HG02943 (cell line): ENCODE results near the gene IL2RA.
A peak's percentile ranks its signal among the peaks of the same experiment; 100 is the strongest.
"Not testable (repeated sequence)": the region's sequence is repeated elsewhere in the genome, so short reads cannot be mapped to it uniquely, and the experiment has no call there.

Source experiments
- ATAC-seq: cut with Tn5 transposase; IDR thresholded peaks from one replicate; pipeline ENCODE4 v1.9.1; 2021; ENCODE audit warnings: mild to moderate bottlenecking, low read depth, moderate library complexity; ENCODE audit not compliant: unreplicated experiment

IL2RA gene

DNA sequence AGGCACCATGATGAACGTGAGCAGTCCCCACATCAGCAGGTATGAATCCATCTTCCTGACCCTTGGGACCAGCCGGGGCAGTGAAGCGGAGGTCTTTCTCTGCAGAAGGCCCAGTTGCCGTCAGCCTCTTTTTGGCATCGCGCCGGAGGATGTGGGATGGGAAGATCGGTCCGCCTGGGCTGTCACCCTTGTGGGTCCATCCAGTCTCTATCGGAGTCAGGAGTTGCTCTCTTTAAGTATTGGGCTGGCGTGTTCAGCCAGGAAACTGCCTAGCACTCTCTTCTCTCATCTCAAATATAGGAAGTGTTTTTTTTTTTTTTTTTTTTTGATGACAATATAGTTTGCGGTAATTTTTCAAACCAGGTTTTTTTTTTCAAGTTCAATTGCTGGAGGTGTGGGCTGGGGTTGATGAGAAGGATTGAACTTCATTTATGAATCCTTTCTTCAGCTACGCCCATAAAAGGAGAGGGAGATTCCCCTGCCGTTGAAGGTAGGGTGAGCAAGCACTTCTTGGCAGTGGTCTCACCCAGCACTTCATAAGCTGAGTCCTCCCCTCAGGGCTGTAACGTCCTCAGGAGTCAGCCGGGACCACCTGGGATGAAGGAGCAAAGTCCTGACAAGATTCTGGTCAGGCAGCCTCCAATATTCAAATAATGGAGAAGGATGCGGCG lies at the start of gene IL2RA:
IL2RA (minus strand) TSS at position 267 of the 671 bp plus-strand sequence; CDS start at position 51, 216 bp downstream.
- ATAC-seq = no peak

DNA sequence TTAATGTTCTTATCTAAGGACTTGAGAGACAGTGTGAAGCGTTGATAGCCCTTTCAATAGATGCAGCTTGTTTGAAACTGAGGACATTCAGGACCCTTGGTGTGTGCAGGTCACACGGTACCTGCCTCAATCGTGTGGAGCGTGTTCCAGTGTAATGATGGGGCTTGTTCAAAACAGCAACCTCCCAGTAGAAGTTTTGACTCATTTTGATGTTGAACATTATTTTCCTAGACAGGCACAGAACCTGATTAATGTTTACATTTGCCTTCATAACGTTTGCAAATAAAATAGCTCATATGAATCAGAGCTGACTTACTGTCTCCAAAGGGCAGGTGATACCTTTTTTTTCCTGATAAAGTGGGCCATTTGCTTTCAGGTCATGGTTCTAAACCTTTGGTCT lies 48.0 kb upstream of the IL2RA start:
- ATAC-seq = no peak

DNA sequence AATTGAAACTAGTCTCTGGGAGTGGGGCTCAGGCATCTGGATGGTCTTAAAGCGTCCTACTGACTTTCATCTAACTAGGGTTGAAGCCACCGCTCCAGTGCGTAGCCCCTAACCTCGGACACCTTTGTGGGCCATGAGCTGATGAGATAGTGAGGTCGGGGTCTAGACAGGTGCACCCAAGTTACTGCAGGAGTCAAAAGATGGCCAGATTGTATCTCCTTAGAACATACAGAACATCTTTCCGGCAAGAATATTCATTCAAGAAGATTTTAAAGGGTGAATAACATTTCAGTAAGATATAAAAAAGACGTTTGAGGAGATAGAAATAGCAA lies 47.2 kb upstream of the IL2RA start:
- no peak for ATAC-seq

DNA sequence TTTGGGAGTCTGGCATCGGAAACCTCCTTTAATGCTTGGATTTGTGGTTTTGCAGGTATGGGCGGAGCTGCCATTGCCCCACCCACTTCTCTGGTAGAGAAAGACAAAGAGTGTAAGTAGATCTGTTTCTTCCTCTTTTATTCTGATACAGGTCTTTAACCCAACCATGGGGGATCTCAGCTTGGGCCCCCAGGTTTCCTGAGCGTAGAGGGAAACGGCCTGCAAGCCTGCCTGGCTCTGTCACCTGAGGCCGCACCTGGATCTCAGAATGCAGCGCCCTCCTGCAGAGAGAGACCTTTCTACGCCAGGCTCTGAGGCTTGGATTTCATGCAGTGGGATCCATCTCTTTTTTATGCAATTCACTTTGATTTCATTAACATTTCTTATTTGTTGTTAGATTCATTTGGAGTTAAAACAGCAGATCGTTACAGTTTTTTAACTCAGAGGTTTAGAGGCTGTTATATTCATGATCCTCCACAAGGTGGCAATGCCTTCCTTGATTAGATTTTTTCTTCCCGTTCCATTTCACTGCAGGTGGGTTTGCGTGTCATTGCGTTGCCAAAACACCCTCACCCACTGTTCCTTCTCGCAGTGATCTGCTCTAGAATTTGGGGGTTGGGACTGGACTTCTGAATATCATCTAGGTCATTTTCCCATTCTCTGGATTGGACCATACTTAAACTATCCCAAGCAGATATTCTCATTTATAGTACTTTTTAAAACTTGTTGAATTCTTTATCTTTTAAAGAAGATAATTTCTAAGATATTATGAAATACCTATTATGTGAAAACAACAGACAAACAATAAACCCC lies 46.7 kb upstream of the IL2RA start:
- no peak for ATAC-seq

DNA sequence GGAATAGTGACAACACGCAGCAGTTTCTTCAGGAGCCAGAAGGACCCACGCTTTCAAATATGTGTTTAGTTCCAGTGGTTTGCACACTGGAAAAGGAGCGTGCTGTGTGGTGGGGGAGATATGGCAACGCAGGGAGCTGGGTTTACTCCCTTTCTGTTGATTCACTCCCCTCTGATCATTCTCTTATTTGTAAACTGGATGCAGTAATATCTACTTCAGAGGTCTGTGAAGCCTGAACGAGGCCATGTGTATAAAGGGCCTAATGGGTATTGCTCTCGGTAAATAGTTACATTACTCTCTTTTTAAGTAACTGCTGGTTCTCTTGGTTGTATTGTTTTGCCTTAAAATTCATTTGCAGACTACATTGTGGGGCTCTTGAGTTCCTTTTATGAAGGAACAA lies 45.9 kb upstream of the IL2RA start:
- ATAC-seq = no peak

DNA sequence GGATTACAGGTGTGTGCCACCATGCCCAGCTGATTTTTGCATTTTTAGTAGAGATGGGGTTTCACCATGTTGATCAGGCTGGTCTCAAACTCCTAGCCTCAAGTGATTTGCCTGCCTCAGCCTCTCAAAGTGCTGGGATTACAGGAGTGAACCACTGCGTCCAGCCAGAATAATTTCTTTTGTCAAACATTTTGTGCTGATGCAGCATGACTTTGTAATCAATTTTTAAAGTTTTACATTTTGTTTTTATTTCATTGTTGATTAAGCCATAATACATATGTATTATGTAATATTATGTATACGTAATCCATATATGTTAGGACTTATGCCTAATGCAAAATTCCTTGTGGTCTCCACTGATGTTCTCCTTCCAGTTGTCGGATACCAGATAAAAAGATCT lies 45.4 kb upstream of the IL2RA start:
- not testable (repeated sequence) for ATAC-seq

DNA sequence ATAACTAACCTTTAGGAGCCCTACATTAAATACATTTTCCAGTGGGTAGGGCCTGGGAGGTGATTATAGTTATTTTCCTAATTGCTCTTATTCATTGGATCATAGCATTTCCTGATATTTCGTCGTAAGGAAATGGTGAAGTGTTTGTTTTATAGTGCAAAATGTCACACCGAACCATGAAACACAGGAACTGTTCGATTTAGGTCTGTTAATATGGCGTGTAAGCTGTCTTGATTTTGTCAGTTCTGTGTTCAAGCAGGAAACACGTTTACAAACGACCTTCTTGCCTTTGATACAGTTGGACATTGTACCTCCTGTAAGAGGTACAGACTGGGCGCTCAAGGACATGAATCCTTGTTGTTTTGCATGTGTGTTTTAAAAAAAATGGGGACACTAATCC lies 41.4 kb upstream of the IL2RA start:
- no peak for ATAC-seq

DNA sequence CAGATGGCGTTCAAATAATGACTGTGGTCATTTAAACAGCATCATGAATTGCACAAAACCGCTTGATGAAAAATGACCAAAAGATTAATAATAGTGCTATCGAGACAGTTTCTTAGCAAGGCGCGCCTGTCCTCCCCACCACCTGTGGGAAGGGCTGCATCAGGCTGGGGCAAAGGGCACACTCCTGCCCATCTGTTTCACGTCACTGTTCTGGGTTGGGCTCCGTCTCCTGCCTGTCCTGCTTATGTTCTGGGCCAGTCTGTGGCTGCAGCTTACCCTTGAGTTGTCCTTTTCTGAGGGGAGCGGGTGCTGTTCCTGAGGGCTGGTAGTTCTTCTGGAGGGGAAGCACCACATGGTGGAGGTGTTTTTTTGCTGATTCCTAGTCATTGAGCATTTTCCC lies 40.0 kb upstream of the IL2RA start:
- ATAC-seq = no peak

DNA sequence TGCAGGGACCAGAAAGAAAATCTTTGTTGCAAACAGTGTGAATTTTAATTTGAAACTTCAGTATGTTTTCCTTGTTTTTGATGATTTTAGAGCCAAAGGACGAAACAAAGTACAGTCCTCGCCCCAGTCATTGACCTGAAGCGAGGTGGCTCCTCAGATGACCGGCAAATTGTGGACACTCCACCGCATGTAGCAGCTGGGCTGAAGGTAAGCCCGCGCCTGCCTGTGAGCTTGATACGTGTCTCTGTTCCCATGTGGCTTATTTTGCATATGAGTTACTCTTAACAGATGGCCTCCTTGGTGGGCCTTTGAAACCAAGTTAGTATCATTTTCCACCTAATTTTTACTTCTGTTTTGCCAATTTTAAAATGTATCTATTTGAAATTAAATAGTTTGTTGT lies 39.0 kb upstream of the IL2RA start:
- peak; percentile 95 for ATAC-seq

DNA sequence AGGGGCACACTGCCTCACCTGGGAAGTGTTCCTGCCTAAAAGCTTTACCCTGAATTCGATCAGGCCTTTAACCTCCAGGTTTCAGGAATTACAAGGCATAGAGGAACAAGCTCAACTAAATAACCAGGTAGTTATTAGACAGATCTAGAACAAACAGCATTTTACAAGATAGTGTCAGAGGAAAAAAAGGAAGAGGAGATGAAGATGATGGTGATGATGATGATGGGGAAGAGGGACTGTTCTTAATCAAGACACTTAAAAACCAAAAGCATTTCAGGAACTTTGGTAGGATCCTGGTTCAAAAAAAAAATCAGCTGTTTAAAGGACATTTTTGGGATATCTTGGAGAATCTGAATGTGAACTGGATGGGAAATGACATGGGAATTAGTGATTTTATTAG lies 38.2 kb upstream of the IL2RA start:
- no peak for ATAC-seq

DNA sequence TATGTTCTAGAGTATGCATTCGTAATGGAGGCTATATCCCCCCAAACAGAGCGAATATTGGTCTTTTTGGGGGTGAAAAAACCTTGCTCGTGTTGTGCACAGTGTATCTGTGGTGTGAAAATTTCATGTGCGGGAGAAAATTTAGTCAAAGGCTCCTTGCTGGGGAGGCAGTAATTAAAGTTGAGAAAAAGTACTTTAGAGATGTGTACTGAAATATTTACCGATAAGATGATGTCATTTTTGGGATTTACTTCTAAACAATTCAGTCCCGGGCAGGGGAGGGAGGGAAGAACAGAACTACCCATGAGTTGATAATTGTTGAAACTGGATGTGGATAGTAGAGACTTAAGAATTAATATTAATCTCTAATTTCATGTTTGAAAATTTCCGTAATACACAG lies 36.0 kb upstream of the IL2RA start:
- no peak for ATAC-seq

DNA sequence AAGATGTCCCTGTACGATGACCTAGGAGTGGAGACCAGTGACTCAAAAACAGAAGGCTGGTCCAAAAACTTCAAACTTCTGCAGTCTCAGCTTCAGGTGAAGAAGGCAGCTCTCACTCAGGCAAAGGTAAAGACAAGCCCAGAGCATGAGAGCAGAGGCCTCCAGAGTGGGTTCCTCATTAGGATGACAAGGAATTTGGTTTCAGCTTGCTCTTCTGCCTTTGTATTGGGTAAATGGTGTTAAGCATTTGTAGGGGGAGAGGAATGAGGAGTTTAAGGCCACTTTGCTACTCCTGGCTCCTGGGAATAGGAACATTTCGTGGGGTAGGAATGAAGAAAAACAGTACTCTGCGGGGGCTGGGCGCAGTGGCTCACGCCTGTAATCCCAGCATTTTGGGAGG lies 34.9 kb upstream of the IL2RA start:
- no peak for ATAC-seq

DNA sequence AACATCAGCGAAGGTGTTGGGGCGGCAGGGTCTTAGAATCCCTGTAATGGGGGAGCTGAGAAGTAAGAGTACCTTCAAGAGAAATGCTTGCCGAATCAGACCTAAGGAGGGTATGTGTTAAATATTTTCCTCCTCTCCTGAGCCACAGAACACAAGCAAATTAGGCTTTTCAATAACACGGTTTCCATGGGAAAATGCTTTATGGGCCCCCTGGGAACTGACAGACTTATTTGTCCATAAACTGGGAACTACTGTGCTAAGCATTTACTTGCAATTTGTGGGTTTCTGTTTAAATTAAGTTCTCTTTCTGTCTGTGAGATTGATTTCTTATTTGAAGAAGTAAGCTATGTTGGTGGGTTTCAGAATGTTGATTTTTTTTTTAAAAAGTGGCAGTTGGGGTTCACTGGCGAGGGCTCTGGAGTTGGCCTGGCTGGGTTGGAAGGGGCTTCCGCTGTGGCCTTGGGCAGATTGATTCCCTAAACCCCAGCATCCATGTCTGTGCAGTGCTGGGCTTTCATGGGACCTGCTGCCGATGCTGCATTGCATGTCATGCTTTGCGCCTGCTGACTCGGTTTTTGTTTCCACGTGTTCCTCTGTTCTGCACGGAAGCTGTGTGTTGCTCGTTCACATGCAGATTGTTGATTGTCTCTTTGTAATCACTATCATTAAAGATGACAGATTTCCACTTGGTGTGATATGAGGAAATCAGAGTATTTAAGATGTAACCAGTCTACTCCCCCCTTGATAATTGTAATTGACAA lies 33.8 kb upstream of the IL2RA start:
- ATAC-seq = no peak

DNA sequence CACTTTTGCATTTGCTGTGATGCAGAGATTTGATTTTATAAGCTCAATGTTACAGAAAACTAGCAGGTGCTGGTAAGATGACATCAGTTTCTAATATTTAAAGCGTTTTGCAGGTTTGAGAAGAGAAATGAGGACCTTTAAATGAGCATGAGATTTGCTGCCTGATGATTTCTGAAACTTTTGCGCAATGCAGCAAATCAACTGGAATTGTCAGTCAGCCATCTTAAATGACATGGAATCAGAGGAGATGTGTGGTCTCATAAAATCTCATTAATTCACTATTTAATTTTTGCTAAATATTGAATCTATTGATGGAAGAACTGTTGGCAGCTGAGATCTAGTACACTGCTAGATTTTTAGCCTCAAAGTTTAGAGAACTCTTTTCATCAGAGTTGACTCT lies 30.6 kb upstream of the IL2RA start:
- ATAC-seq = no peak

DNA sequence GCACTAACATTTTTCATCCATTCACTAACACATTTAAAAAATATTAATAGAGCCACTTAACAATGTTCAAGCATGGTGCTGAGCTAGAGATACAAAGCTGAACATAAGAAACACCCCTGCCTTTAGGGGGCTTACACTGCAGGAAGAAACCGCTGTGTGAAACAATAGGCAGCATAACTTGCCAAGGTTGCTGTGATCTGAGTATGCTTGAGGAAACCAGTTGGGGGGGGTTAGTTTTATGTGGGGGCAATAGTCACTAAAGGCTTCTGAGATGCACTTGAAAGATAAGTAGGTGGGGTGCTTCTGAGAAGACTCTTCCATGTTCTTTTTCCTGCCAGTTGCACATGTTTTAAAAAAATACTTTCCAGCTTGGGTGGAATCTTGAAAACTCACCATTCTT lies 29.5 kb upstream of the IL2RA start:
- no peak for ATAC-seq

DNA sequence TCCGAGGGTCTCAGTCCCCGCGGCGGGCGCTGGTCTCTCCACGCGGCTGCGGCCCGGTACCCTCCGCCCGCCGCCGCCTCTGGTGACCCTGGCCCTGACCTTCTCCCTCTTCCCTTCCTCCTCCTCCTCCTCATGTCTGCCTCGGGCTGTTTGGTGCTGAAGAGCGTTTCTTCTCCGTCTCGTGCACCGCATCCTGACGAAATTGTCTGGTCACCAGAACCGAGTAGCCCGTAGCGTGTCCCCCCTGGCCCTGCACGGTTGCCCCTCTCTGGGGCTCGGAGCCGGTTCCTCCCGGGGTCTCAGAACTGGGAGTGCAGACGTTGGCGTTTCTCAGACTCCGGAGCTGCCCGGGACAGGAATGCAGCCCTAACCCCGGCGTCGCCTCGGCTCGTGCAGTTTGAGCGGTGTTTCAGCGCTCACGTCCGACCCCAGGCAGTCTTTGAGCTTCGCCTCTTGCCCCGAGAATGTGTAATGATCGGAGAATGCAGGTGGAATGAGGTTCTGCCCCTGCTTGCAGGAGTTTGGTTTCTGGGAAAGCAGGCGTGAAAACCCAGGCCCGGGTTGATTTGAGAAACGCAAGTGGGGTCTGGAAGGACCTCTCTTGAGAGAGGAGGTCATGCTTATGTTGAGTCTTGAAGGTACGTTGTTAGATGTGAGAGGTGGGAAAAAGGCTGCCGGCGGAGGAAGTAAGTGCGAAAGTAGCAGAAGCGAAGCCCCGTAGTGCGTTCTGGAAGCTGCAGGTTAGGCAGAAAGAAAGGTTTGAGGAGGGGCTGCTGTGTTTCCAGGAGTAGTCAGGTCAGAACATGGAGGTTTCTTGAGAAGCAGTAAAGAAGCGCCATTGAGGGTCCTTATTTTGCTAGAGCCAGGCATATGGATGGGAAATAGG lies 27.4 kb upstream of the IL2RA start:
- ATAC-seq = peak; percentile 28

DNA sequence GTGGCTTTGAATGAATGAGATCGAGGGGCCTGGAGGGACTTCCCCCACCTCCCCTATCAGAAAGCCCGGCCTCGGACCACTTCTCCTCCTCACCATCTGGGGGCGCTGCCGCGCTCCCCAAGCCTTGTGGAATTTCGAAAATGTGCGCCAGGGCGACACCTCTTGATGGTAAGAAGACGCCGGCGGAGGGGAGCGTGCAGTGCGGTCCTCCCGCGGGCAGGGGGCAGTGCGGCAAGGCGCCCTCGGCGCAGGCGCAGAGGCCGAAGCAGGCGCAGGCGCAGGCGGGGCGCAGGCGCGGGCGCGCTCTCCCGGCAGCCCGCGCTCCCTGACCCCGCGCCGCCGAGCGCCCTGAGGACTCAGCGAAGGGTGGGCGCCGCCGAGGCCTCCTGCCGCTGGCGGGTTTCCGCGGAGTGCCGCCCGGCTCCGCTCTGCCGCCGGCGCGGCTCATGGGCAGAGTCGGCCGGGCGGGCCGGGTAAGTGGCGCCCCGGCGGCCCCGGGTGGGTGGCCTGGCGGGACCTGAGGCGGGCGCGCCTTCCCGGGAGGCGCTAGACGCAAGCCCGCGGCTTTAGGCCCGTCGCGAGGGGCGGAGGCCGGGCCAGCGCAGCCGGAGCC lies 26.7 kb upstream of the IL2RA start, which contains the start of gene RBM17:
RBM17 (plus strand) TSS at position 314 of the 613 bp plus-strand sequence. CDS start 8,032 bp downstream, outside the sequence.
- peak; percentile 75 for ATAC-seq

DNA sequence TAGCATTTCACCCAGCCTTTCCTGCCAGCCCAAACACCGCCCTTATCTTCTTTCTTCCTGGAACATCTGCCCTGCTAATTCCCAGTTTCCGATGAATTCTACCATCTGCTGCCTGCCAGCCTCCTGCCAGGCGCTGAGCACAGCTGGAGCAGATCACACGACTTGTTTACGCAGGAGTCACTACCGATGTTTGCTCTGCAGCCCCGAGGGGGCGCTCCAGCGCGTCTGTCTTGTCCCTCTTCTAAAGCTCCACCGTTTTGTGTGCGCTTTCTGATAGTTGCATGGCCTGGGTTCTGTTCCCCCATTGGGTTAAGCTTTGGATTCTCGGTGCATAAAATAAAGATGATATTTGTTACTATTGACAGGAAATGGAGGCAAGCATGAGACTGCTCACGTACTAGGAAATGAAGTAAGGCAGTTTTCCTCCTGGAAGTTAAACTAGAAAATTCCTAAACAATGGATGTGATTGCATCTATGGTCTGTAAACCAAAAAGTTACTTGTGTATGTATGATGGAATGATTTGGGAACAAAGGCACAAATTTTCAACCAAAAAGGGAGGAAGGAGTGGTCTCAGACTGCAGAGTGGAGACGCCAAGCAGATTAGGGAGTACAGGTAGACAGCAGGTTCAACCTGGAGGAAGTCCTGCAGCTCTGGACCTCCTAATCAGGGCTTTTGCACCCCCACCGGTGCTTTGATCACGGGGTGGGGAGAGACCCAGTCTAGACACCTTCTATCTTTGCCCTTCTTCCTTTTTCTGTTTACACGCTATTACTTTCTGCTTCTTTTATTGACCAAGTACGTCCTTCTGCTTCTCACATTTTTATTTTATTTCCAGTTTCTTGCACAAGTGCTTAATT lies 24.4 kb upstream of the IL2RA start:
- ATAC-seq = peak; percentile 46
